Measurements from ENCODE around the gene SLC25A39.

DNA sequence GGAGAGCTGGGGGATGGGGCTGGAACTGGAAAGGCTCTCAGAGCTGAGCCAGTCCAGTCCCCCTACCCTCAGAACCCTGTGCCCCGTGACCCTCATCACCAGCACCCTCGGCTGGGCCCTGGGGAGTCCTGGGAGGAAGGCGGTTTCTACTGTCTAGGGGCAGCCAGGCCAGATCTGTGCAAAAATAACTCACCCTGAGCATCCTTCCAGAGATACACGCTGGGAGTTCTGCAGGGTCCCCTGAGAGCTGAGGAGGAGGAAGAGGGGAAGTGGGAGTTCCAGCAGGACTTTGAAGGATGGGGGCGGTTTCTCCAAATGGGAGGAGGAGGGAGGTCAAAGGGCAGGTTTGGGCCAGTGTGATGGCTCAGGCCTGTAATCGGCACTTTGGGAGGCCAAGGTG is 51.7 kb downstream of the SLC25A39 start:
- TF ChIP-seq ESRRA (CRISPR knock-in tag; IDR thresholded peaks at IDR 0.05; ENCODE audit: low read depth): no peak
- TF ChIP-seq NFIC (IDR thresholded peaks at IDR 0.05; ENCODE audit: low read length): no peak
- no peak for TF ChIP-seq PHF8 (CRISPR knock-in tag; IDR thresholded peaks at IDR 0.05)
- no peak for TF ChIP-seq ZBTB7A (CRISPR knock-in tag; IDR thresholded peaks at IDR 0.05)
